H1 (cell line): Measurements from ENCODE around the gene BCL2. TPM values are rescaled to one million over a fixed set of nuclear protein-coding genes. Genes with fewer than 3 reads are reported as not detected.

Source experiments
- CTCF ChIA-PET: fragments of 300-600 bp; sonication (Branson Sonifier 250); formaldehyde crosslinking; loops from one replicate; lab custom pipeline; 2021; ENCODE audit not compliant: partially characterized antibody; lab: Charles Lee
- POLR2A ChIA-PET: fragments of 300-600 bp; sonication (Branson Sonifier 250); formaldehyde crosslinking; loops from one replicate; lab custom pipeline; 2021; ENCODE audit warnings: inconsistent platforms; ENCODE audit not compliant: partially characterized antibody; lab: Charles Lee
- DNase-seq, 2 experiments: peaks; one replicate each; pipeline versions ENCODE4 v3.0.0 to v3.0.0-alpha.2; 2010 to 2022; ENCODE audit warnings: low spot score in 2 of 2, low read depth in 1 of 2, mixed read lengths in 1 of 2
- FAIRE-seq: peaks from 2 replicates; lab custom pipeline; 2011; peaks lifted over from hg19 to GRCh38; lab: Jason Lieb, UNC
- H2AFZ ChIP-seq: 2 replicates; pipeline ENCODE4 v1.8.1; 2012; ENCODE audit warnings: low read length, inconsistent platforms
- H2AK5ac ChIP-seq: 2 replicates; pipeline ENCODE4 v1.6.1; 2013; ENCODE audit warnings: low read depth, low read length
- H2BK120ac ChIP-seq: replicated peaks from 2 replicates; pipeline ENCODE3; 2013; ENCODE audit warnings: low read depth, low read length, inconsistent platforms
- H2BK12ac ChIP-seq: 2 replicates; pipeline ENCODE4 v1.6.1; 2013; ENCODE audit warnings: low read depth, low read length
- H2BK15ac ChIP-seq: 2 replicates; pipeline ENCODE4 v1.6.1; 2013; ENCODE audit warnings: low read length
- H2BK20ac ChIP-seq: 2 replicates; pipeline ENCODE4 v1.6.1; 2013; ENCODE audit warnings: low read length
- H2BK5ac ChIP-seq: 2 replicates; pipeline ENCODE4 v1.6.1; 2013; ENCODE audit warnings: low read depth, low read length
- H3K14ac ChIP-seq: 2 replicates; pipeline ENCODE4 v1.6.1; 2013; ENCODE audit warnings: inconsistent platforms; ENCODE audit not compliant: insufficient read length
- H3K18ac ChIP-seq: 2 replicates; pipeline ENCODE4 v1.6.1; 2013; ENCODE audit warnings: low read length; ENCODE audit errors: extremely low read depth
- H3K23ac ChIP-seq: 2 replicates; pipeline ENCODE4 v1.6.1; 2013; ENCODE audit warnings: inconsistent platforms; ENCODE audit not compliant: insufficient read length
- H3K23me2 ChIP-seq: 2 replicates; pipeline ENCODE4 v1.6.1; 2013; ENCODE audit warnings: low read depth, low read length
- H3K27ac ChIP-seq: 2 replicates; pipeline ENCODE4 v1.6.1; 2011; ENCODE audit warnings: low read depth, low read length, inconsistent platforms
- H3K27me3 ChIP-seq, 4 experiments: replicated peaks in 1 of 4; 1 replicate in 1 of 4; 2 replicates in 3 of 4; pipeline versions ENCODE4 v1.6.1 to v1.8.1; 2011 to 2013; ENCODE audit warnings: low read length in 3 of 4, mild to moderate bottlenecking in 3 of 4, inconsistent platforms in 2 of 4, mixed read lengths in 2 of 4, moderate library complexity in 1 of 4; ENCODE audit not compliant: control insufficient read depth in 3 of 4, insufficient read depth in 3 of 4; ENCODE audit errors: extremely low read depth in 1 of 4
- H3K36me3 ChIP-seq, 4 experiments: 2 replicates each; pipeline versions ENCODE4 v1.6.1 to v1.8.1; 2011 to 2013; ENCODE audit warnings: mild to moderate bottlenecking in 4 of 4, low read length in 3 of 4, moderate library complexity in 2 of 4, control low read depth in 1 of 4, inconsistent platforms in 1 of 4; ENCODE audit not compliant: insufficient read depth in 4 of 4, control insufficient read depth in 2 of 4
- H3K4ac ChIP-seq: replicated peaks from 2 replicates; pipeline ENCODE3; 2013; ENCODE audit warnings: low read length, low read depth, mixed read lengths, inconsistent platforms; ENCODE audit not compliant: insufficient read length
- H3K4me1 ChIP-seq, 4 experiments: replicated peaks in 1 of 4; 1 replicate in 1 of 4; 2 replicates in 3 of 4; pipeline versions ENCODE4 v1.6.1 to v1.8.1; 2011 to 2013; ENCODE audit warnings: low read length in 3 of 4, inconsistent platforms in 2 of 4, mixed read lengths in 1 of 4; ENCODE audit not compliant: insufficient read depth in 4 of 4, control insufficient read depth in 3 of 4
- H3K4me2 ChIP-seq, 2 experiments: 2 replicates each; pipeline versions ENCODE4 v1.6.1 to v1.8.1; 2011 to 2013; ENCODE audit warnings: low read depth in 2 of 2, low read length in 2 of 2, control low read depth in 1 of 2, inconsistent platforms in 1 of 2, mild to moderate bottlenecking in 1 of 2; ENCODE audit not compliant: insufficient read depth in 1 of 2
- H3K4me3 ChIP-seq, 4 experiments: fragments of 200-600, 300-600 bp in 1 of 4; sonication (generic), shearing (Covaris generic), sonication (Bioruptor Twin) in 1 of 4; 2 replicates each; pipeline versions ENCODE4 v1.5.1 to v1.8.1; 2011 to 2016; ENCODE audit warnings: low read length in 4 of 4, low read depth in 3 of 4, control low read depth in 2 of 4, inconsistent platforms in 2 of 4, mild to moderate bottlenecking in 2 of 4, mixed read lengths in 1 of 4, moderate library complexity in 1 of 4; ENCODE audit not compliant: insufficient read depth in 2 of 4; ENCODE audit errors: extremely low read depth in 1 of 4
- H3K56ac ChIP-seq: replicated peaks from 2 replicates; pipeline ENCODE3; 2013; ENCODE audit warnings: low read depth, mild to moderate bottlenecking, mixed read lengths, low read length, inconsistent platforms; ENCODE audit not compliant: insufficient read length
- H3K79me1 ChIP-seq: 2 replicates; pipeline ENCODE4 v1.6.1; 2013; ENCODE audit warnings: low read depth, low read length, control low read depth
- H3K79me2 ChIP-seq, 2 experiments: 2 replicates each; pipeline versions ENCODE4 v1.6.1 to v1.8.1; 2012 to 2013; ENCODE audit warnings: low read length in 2 of 2, mild to moderate bottlenecking in 2 of 2, inconsistent platforms in 1 of 2; ENCODE audit not compliant: insufficient read depth in 2 of 2, control insufficient read depth in 1 of 2
- H3K9ac ChIP-seq, 4 experiments: replicated peaks in 1 of 4; 1 replicate in 1 of 4; 2 replicates in 3 of 4; pipeline versions ENCODE4 v1.6.1 to v1.8.1; 2011 to 2013; ENCODE audit warnings: low read depth in 3 of 4, low read length in 3 of 4, control low read depth in 2 of 4, mild to moderate bottlenecking in 2 of 4, moderate library complexity in 2 of 4, inconsistent platforms in 1 of 4; ENCODE audit errors: extremely low read depth in 1 of 4
- H3K9me3 ChIP-seq, 2 experiments: 2 replicates each; pipeline versions ENCODE4 v1.6.1 to v1.8.1; 2012 to 2013; ENCODE audit warnings: mild to moderate bottlenecking in 2 of 2, moderate library complexity in 2 of 2, control low read depth in 1 of 2, inconsistent platforms in 1 of 2, low read depth in 1 of 2, low read length in 1 of 2, mixed read lengths in 1 of 2; ENCODE audit not compliant: insufficient read depth in 2 of 2
- H4K20me1 ChIP-seq, 2 experiments: replicated peaks in 1 of 2; 2 replicates each; pipeline versions ENCODE3 to v1.8.1; 2011 to 2013; ENCODE audit warnings: inconsistent platforms in 2 of 2, low read length in 2 of 2, mild to moderate bottlenecking in 1 of 2; ENCODE audit not compliant: insufficient read depth in 2 of 2, control insufficient read depth in 1 of 2
- H4K5ac ChIP-seq: 2 replicates; pipeline ENCODE4 v1.6.1; 2013; ENCODE audit warnings: low read length, low read depth, mixed read lengths, inconsistent platforms; ENCODE audit not compliant: insufficient read length
- H4K8ac ChIP-seq: 2 replicates; pipeline ENCODE4 v1.8.0; 2013; ENCODE audit warnings: mild to moderate bottlenecking, moderate library complexity, low read length, inconsistent platforms; ENCODE audit not compliant: insufficient read depth; ENCODE audit errors: extremely low read depth
- H4K91ac ChIP-seq: replicated peaks from 2 replicates; pipeline ENCODE3; 2013; ENCODE audit warnings: low read length, mixed read lengths, inconsistent platforms; ENCODE audit not compliant: insufficient read length
- ASH2L ChIP-seq: fragments of 200-600, 300-600 bp; sonication (generic); IDR thresholded peaks from one replicate; pipeline ENCODE4 v1.7.1; 2017; ENCODE audit warnings: low read length
- WGBS, 2 experiments: shearing (Covaris generic) in 1 of 2; methylation state at CpG; one replicate each; pipeline versions ENCODE4 v1.1.6 to v1.1.7; 2013 to 2015; ENCODE audit warnings: low lambda C conversion rate in 2 of 2, mixed read lengths in 2 of 2, inconsistent platforms in 1 of 2, low coverage in 1 of 2, missing lambda C conversion rate in 1 of 2; ENCODE audit not compliant: insufficient replicate concordance in 2 of 2, insufficient coverage in 1 of 2, insufficient read length in 1 of 2; ENCODE audit errors: extremely low coverage in 1 of 2, missing lambda C conversion rate in 1 of 2; 5-methylcytosine and 5-hydroxymethylcytosine counted together
- polyA plus RNA-seq, 7 experiments: library from polyadenylated mRNA; depleted of rRNA in 3 of 7; stranded (reverse) in 5 of 7; unstranded in 2 of 7; fragments of >200 nt in 5 of 7; fragments of 200-250 nt in 2 of 7; gene quantifications; 1 replicate in 5 of 7; 2 replicates in 1 of 7; 4 replicates in 1 of 7; pipeline versions ENCODE4 v1.2.1 to v1.2.3, GENCODE V29; 2011 to 2013; ENCODE audit warnings: missing spikeins in 2 of 7, mixed read lengths in 2 of 7
- total RNA-seq: library from RNA; stranded (reverse); fragmentation: NEBNext Ultra II Directional; extraction: Animal tissue kit (Norgen Biotek cat#: 25700); gene quantifications from 2 replicates; pipeline ENCODE4 v1.2.1, GENCODE V29; 2021

Gene BCL2
- total and polyA plus RNA-seq, 2 of the 8 experiments (the other 6 are each of a cell fraction or from before 2014, with no cell fraction given) = 0.59 to 4.5 TPM

DNA sequence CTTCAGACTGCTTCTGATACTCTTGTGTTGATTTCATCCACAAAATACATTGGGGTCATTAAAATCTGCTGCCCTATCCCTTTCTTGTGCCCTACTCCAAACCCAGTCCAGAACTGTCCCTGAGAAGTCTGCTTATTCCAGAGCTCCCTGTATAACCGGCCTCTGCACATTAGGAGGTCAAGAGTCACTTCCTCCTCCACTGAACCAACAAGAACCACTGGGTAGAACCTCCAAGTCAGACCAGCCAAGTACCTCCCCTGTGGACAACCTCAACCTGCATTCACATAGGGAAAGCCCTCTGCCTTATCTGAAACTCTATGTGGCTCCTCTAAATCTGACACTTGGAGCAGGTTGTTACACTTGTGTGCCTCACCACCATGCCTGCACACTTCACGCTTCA is 25.3 kb upstream of the BCL2 start:
- POLR2A ChIA-PET = no interaction called here
- no peak overlapping the region for H4K91ac ChIP-seq
- no peak overlapping the region for H3K4me2 ChIP-seq
- peaks cover 3 to 48% (median 28%) of the 10 kb centered on the region in 4 experiments; a peak in 7 of 8 replicates for H3K36me3 ChIP-seq
- H3K4me1 ChIP-seq = peaks cover 0 to 7% (median 2%) of the 10 kb centered on the region in 4 experiments; a peak in 3 of 7 replicates
- H3K27me3 ChIP-seq = no peaks in the 10 kb centered on the region
- no peaks in the 10 kb centered on the region for H3K79me2 ChIP-seq
- no peak overlapping the region for H4K5ac ChIP-seq
- FAIRE-seq = no peak
- H4K8ac ChIP-seq = no peak overlapping the region
- TF ChIP-seq ASH2L = no peak
- H3K14ac ChIP-seq = no peak overlapping the region
- no peak overlapping the region for H3K18ac ChIP-seq
- 90% methylated on average over 2 of the region's 2 CpGs; no CpG with 5 or more reads in 1 of the 2 experiments for WGBS, 2 experiments
- no peak overlapping the region for H2BK15ac ChIP-seq
- no peak overlapping the region for H2AK5ac ChIP-seq
- no peaks in the 10 kb centered on the region for H3K79me1 ChIP-seq
- H3K9ac ChIP-seq = no peak overlapping the region
- H2BK120ac ChIP-seq = no peak overlapping the region
- no peak overlapping the region for H2BK12ac ChIP-seq
- no peak overlapping the region for H2BK5ac ChIP-seq
- H3K4me3 ChIP-seq = no peak overlapping the region
- no peak overlapping the region for H3K27ac ChIP-seq
- no peak overlapping the region for H3K4ac ChIP-seq
- no peaks in the 10 kb centered on the region; the same call in 1 of the 2 replicates for H3K23me2 ChIP-seq
- H2BK20ac ChIP-seq = no peak overlapping the region
- H3K23ac ChIP-seq = no peak overlapping the region
- H2AFZ ChIP-seq = no peak overlapping the region
- DNase-seq = no peak
- no peaks in the 10 kb centered on the region for H4K20me1 ChIP-seq
- CTCF ChIA-PET = interaction anchor here (1.2 to 9.1 kb wide), 3 partner anchors 8 to 95 kb away, joined by 4 to 96 read pairs (median 10); no protein-coding TSS in a partner anchor
- H3K56ac ChIP-seq = no peak overlapping the region
- H3K9me3 ChIP-seq = no peaks in the 10 kb centered on the region
